ENCODE data around the gene TVP23B.
"Not testable (repeated sequence)": the region's sequence is repeated elsewhere in the genome, so short reads cannot be mapped to it uniquely, and the experiment has no call there.

The TVP23B gene

GRCh38 chr17:18794841-18795240 lies 13.9 kb downstream of the TVP23B start:
- DNase-seq: not testable (repeated sequence)

- DNase-seq: not testable (repeated sequence)
These were observed 15.9 kb downstream of the TVP23B start for GRCh38 chr17:18796887-18797286.

- DNase-seq: not testable (repeated sequence)
These were observed 22.7 kb downstream of the TVP23B start for GRCh38 chr17:18803458-18804245.

GRCh38 chr17:18815924-18816323 lies 34.9 kb downstream of the TVP23B start:
- not testable (repeated sequence) for DNase-seq

- DNase-seq: peak; percentile 61 to 81
These were observed 35.7 kb downstream of the TVP23B start for GRCh38 chr17:18816489-18817371.

GRCh38 chr17:18821430-18821829 lies 40.4 kb downstream of the TVP23B start:
- peak in 1 of 2 donors; percentile 0 for DNase-seq

- DNase-seq: not testable (repeated sequence)
These were observed 46.6 kb downstream of the TVP23B start for GRCh38 chr17:18827613-18828012.

GRCh38 chr17:18848501-18848900 lies 67.5 kb downstream of the TVP23B start:
- no peak for DNase-seq

- DNase-seq: no peak
These were observed 69.7 kb downstream of the TVP23B start for GRCh38 chr17:18850679-18851078.

- no peak for DNase-seq
These were observed 70.2 kb downstream of the TVP23B start for GRCh38 chr17:18851201-18851600.

- no peak for DNase-seq
These were observed 74.0 kb downstream of the TVP23B start for GRCh38 chr17:18854956-18855355.

GRCh38 chr17:18855831-18856569 lies 75.0 kb downstream of the TVP23B start:
- peak; percentile 86 to 90 for DNase-seq
